Stimulated activated CD8-positive, alpha-beta memory T cell treated with anti-CD3 and anti-CD28 coated beads, Interleukin-15, amount 100 ng/mL, for 1 hour (primary cell): ENCODE measurements around the gene NKTR.

Experiments used
- DNase-seq: peaks from one replicate; pipeline ENCODE4 v3.0.0-alpha.2; 2020; ENCODE audit warnings: low read depth

NKTR gene

GRCh38 chr3:42651248-42652091 lies 51.0 kb downstream of the NKTR start:
- no peak for DNase-seq

GRCh38 chr3:42652251-42652610 lies 51.7 kb downstream of the NKTR start:
- DNase-seq, result no peak

DNA sequence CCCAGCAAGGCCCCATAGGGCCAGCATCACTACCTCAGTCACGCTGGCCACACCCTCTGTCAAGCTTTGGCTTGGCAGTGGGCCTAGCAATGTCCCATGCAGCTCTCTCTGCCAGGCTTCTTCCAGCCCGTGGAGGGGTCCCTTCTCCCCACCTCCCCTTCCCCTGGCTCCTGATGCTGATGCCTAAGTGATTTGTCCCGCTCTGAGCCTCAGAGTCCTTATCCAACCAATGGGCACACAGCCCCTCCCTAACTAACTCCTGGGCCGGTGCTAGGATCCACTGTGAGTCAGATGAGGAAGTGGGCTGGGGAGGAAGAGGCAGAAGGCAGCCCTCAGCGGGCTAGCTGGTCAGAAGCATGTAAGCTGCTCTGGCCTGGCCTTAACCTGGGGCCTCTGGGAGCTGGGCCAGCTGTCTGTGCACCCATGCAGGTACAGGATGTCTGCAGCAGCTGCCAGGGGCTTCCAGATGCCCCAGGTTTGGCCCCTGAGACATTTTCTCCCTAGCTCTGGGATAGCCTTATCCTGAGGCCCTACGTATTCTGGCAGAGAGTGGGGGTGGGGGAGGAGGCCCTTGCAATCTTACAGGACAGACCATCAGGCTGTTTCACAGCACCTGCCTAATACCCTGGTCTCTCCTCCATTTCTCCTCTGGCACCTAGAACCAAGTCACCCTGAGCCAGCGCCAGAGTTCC lies 52.3 kb downstream of the NKTR start:
- no peak for DNase-seq

GRCh38 chr3:42653303-42653559 lies 52.7 kb downstream of the NKTR start:
- no peak for DNase-seq

DNA sequence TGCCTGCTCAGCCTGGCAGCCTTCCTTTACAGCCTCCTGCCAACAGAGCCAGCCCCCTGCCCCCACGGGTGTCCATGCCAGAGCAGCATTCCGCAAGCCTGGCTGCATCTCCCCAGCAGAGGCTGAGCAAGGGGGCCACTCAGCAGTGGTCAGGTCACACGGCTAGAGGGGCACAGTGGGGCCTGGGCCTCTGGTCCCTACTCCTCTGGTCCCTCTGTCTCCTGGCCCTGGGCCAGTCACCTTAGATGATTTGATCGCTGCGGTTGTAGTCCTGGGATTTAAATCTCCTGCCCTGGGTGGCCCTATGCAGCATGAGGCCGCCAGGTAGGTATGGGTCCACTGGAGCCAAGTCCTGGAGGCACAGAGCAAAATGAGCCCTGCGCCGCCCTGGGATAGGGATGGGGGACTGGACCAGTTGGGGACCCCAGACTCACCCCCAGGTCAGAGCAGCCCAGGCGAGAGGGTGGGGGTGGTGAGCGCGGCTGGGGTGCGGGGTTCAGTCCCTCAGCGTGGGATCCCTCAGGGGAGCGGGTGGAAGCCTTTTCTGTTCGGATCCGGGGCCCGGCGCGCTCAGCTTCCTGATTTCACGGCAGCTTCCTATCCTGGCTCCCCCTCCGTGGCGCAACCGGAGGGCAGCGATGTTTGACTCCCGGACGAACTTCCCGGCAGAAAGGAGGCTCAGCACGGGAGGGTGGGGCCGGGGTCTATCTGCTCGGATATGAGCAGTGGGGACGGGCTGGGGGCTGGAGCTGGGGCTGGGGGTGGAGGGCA lies 53.3 kb downstream of the NKTR start, which contains the start of gene ZBTB47:
ZBTB47 (plus strand) TSS at position 138 of the 771 bp plus-strand sequence. CDS start 4,659 bp downstream, outside the sequence.
- no peak for DNase-seq

- DNase-seq, result no peak
These were observed 54.1 kb downstream of the NKTR start for GRCh38 chr3:42654331-42655201.

GRCh38 chr3:42655331-42655888 lies 54.9 kb downstream of the NKTR start:
- no peak for DNase-seq

- no peak for DNase-seq
These were observed 55.6 kb downstream of the NKTR start for GRCh38 chr3:42655980-42656679.

DNA sequence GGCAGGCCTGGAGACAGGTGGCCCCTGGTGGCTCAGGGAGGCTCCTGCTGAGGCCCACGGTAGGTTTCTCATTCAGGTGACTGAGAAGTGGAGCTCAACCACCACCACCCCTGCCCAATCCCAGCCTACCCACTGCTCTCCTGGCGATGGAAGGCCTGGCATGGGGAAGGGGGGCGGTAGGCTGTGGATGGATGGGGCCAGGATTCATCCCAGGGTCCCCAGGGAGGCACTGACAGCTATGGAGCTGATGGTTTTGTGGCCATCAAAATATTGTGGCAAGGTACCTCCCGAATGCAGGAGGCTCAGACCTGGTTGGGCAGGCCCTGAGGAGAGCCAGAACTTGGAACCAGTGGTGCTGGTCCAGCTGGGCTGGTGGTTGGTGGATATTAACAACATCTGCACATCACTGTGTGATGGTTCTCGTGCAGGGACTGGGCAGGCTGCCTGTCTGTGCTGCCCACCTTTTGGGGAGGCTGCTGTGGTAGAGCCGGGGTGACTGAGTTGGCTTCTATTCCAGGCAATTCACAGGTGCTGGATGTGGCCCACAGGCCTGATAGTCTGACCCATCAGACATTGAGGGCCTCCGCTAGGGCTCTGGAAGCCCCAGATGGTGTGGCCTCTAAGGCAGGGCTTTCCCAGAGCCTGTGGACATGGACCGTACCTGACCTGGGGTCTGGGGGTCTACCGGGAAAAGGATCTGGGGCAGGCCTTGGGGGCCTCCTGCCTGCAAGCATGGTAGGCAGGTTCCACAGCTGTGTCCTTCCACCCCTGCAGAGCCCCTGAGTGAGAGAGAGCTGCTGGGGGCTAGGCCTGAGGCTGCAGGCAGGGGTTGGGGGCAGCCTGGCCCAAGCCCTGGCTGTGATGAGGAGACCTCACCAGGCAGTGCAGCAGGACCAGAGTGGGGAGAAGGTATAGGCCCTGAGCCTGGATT lies 56.5 kb downstream of the NKTR start:
- no peak for DNase-seq

DNA sequence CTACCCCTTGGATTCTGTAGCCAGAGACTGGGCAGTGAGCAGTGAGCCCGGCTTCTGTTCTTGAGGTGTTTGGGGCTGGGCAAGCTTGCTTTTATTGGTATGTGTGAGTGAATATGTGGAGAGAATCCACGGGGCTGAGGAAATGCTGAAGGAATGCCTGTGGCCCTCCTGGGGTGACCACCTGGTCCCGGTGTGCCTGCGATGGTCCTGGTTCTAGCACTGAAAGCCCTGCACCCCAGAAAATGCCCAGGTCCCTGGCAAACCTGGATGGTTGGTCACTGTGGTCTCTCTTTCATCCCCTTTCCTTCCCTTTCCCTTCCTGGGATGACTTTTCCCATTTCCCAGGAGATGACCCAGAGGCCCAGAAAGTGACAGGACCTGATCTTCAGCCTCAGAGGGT lies 57.2 kb downstream of the NKTR start:
- no peak for DNase-seq

- no peak for DNase-seq
These were observed 57.7 kb downstream of the NKTR start for GRCh38 chr3:42658091-42658770.

DNA sequence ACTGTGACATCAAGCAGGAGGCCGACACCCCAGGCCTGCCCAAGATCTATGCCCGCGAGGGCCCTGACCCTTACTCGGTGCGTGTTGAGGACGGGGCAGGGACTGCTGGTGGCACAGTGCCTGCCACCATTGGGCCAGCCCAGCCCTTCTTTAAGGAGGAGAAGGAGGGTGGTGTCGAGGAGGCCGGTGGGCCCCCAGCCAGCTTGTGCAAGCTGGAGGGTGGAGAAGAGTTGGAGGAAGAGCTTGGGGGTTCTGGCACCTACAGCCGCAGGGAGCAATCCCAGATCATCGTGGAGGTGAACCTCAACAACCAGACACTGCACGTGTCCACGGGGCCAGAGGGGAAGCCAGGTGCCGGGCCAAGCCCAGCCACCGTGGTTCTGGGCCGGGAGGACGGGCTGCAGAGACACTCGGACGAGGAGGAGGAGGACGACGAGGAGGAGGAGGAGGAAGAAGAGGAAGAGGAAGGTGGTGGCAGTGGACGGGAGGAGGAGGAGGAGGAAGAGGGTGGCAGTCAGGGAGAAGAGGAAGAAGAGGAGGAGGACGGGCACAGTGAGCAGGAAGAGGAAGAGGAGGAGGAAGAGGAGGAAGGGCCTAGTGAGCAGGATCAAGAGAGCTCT lies 58.4 kb downstream of the NKTR start:
- DNase-seq, result no peak

- DNase-seq, result no peak
These were observed 59.1 kb downstream of the NKTR start for GRCh38 chr3:42659451-42660130.

- no peak for DNase-seq
These were observed 59.7 kb downstream of the NKTR start for GRCh38 chr3:42660131-42660715.

DNA sequence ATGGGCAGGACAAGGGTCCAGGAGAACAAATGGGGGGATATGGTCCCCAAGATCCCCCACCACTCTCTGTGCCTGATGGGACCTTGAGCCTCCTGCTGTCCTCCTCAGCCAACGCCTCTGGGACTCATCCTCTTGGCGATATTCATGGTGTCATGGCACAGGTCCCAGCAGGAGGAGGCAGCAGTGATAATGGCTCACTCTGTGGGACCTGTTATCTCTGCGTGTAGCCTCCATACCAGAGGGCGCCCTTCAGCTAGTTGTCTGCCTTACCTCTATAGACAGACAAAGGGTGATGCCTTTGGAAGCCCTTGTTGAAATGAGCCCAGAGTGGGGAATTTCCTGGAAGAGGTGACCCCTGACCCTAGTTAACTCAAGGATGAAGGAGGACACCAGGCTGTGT lies 60.4 kb downstream of the NKTR start:
- no peak for DNase-seq

DNA sequence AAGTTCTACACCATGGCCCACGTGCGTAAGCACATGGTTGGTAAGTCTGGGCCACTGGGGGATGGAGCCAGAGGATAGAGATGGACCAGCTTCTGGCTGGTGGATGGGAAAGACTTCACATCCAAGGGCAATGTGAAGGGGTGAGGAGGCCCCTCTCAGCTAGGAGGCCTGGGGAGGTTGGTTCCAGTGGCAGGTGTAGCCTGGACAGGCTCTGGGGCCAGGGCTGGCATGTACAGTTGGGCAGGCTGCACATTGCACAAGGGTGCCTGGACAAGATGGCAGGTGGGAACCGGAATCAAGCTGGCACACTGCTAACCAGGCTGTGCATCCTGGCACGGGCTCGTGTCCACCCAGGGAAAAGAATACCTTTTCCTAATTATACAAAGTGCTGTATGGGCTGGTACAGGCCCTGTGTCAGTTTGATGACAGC lies 61.1 kb downstream of the NKTR start:
- DNase-seq, result no peak

- no peak for DNase-seq
These were observed 61.7 kb downstream of the NKTR start for GRCh38 chr3:42662037-42662812.
